Breast epithelium (tissue), 3 donors: ENCODE results near the gene PRRT1.

Source experiments
- CTCF ChIP-seq, 3 donors: fragments of 450-650 bp; IDR thresholded peaks; one replicate each; pipeline ENCODE4 v1.5.1; 2016 to 2017; ENCODE audit warnings: antibody characterized with exemption in 3 of 3, mild to moderate bottlenecking in 3 of 3, moderate library complexity in 3 of 3
- POLR2AphosphoS5 ChIP-seq, 3 donors: sonication (generic); formaldehyde crosslinking; IDR thresholded peaks; one replicate each; pipeline ENCODE4 v1.6.1; 2017; ENCODE audit warnings: antibody characterized with exemption in 3 of 3

GRCh38 chr6:32127409-32127716 is 24.4 kb downstream of the PRRT1 start:
- TF ChIP-seq POLR2AphosphoS5 (IDR thresholded peaks at IDR 0.05) (no peak), CTCF (IDR thresholded peaks at IDR 0.05) (no peak)
